Stimulated activated CD4-positive, alpha-beta T cell treated with anti-CD3 and anti-CD28 coated beads, TNF-alpha, amount 100 ng/mL, for 4 hours (primary cell): ENCODE measurements around the gene PLIN3.
A peak's percentile ranks its signal among the peaks of the same experiment; 100 is the strongest.
"Not testable (repeated sequence)": the region's sequence is repeated elsewhere in the genome, so short reads cannot be mapped to it uniquely, and the experiment has no call there.

ENCODE experiments used
- DNase-seq, 3 experiments: peaks; one replicate each; pipeline ENCODE4 v3.0.0-alpha.2; 2020; ENCODE audit warnings: low read depth in 3 of 3

Gene PLIN3

DNA sequence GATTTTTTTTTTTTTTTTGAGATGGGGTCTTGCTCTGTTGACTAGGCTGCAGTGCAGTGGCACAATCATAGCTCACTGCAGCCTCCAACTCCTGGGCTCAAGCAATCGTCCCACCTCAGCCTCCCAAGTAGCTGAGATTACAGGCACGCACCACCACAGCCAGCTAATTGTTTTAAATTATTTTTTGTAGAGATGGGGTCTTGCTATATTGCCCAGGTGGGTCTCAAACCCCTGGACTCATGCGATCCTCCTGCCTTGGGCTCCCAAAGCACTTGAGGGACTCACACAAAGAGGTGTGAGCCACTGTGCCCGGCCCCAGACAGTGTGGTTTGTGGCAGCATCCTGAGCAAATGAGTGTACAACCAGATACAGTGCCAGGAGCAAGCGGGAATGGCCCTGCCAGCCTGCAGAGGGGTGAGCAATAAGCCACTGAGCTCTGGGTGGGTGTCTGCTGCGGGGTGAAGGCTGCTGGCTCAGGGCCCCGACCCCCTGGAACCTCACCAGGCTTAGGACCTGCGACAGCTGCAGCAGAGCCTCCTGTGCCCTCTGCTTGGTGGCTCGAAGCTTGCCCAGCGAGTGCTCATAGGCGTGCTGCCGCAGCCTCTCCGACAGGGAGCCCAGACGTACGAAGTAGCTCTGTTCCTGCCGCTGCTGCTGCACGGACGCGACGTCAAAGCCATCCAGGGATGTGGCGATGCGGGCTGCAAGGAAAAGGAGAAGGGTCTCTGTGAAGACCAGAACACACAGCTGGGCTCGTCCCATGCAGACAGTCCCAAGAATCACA, 20.1 kb downstream of the PLIN3 start:
- DNase-seq = no peak

GRCh38 chr19:4845975-4846374, 21.5 kb downstream of the PLIN3 start:
- not testable (repeated sequence) for DNase-seq

GRCh38 chr19:4844348-4845179, 22.9 kb downstream of the PLIN3 start:
- DNase-seq = no peak

GRCh38 chr19:4843647-4843965, 23.9 kb downstream of the PLIN3 start:
- DNase-seq = no peak

DNA sequence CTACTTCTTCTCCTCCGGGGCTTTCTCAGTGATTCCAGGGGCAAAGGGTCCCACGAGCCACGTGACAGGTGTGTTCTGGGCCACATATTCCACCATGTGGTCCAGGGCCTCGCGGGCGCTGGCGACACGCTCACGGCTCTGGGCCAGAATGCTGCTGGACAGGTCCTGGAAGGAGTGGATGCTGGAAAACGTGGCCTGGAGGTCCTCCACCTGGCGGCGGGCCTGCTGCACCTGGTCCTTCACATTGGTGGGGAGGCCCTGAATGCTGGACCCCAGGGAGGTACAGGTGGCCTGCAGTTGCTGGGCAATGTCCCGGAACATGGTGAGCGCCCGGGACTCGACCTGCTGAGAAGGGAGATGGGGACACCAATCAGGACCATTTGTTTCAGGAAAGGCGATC, 28.3 kb downstream of the PLIN3 start:
- no peak for DNase-seq

- no peak for DNase-seq
Observed at GRCh38 chr19:4832776-4833175, 34.7 kb downstream of the PLIN3 start.

DNA sequence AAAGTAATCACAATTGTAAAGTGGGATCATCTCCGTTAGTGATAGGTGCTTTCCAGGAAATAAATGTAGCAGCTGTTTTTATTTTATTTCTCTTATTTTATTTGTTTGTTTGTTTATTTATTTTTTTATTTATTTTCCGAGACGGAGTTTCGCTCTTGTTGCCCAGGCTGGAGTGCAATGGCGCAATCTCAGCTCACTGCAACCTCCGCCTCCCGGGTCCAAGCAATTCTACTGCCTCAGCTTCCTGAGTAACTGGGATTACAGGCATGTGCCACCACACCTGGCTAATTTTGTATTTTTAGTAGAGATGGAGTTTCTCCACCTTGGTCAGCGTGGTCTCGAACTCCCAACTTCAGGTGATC, 35.5 kb downstream of the PLIN3 start:
- DNase-seq = not testable (repeated sequence)

DNA sequence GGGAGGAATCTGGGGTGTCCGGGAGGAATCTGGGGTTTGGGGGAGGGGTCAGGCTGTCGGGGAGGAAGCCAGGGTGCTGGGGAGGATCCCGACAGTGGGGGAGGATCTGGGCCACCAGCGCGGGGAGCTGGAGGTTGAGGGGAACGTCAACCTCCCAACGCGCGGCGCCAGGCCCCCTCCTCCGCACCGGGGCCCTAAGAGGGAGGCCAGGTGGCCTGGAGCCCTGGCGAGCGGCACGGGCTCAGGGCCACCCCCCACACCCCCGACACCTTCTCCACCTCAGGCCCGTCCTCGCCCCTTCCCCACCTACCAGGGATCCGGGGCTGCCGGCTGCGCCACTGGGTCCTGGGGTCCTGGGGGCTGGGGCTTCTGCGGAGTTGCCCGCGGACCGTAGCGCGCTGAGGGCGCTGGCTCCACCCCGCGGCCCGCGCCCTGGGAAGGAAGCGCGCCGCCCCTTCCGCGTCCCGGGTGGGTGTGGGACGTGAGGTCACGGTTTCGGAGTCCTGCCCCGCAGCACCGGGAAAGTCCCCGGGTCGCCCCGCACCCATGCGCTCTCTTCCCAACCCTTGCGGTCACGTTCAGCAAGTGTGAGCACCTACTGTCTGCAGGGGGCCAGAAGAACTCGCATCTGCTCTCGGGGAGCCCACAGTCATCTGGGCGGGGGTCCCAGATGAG, 36.0 kb downstream of the PLIN3 start, which contains the start of gene TICAM1:
Gene TICAM1, minus strand, starts transcription at position 409 of the 675 bp plus-strand sequence. CDS start 13,335 bp downstream, outside the sequence.
- DNase-seq = peak; percentile 61 to 77 (median 69)

GRCh38 chr19:4830768-4831265, 36.6 kb downstream of the PLIN3 start:
- no peak for DNase-seq

- DNase-seq = no peak
Observed at GRCh38 chr19:4830332-4830731, 37.1 kb downstream of the PLIN3 start.

DNA sequence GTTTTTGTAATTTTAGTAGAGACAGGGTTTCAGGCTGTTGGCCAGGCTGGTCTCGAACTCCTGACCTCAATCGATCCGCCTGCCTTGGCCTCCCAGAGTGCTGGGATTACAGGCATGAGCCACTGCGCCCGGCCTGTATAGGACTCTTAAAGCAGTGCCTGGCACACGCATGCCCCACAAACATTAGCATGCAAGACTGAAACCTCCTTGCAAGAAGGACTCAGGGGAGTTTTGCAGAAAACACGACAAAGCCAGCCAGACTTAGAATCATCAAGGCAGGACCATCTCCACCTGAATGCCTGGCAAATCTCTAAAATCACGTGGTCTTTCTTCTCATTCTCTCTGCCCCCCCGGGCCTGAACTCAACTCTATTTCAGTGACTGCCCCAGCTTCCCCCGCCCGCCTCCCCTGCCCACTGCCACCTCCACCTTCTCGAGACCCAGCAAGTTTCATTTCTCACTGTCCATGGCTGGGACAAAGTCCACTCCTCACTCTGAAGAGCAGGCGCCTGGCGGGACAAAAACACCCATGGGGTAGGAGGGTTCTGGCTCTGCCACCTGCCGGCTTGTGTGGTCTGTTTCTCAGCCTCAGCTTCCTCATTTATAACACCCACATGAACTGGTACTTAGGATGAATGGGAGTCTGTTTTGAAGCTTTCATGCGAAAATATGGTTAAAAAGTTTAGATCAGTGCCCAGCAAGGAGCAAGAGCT, 38.3 kb downstream of the PLIN3 start:
- DNase-seq = no peak

DNA sequence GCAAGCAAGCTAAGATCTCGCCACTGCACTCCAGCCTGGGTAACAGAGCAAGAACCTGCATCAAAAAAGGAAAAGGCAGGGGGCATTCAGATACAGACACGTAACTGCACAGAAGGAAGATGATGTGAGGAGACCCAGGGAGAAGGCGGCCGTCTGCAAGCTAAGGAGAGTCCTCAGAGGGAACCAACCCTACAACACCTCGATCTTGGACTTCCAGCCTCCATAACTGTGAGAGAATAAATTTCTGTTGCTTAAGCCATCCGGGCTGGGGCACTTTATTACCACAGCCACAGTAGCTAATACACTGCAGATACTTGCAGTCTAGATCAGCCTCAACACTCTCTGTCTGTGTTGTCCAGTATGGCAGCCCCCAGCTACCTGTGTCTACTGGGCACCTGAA, 43.9 kb downstream of the PLIN3 start:
- DNase-seq = no peak

GRCh38 chr19:4822354-4822753, 45.1 kb downstream of the PLIN3 start:
- not testable (repeated sequence) for DNase-seq

DNA sequence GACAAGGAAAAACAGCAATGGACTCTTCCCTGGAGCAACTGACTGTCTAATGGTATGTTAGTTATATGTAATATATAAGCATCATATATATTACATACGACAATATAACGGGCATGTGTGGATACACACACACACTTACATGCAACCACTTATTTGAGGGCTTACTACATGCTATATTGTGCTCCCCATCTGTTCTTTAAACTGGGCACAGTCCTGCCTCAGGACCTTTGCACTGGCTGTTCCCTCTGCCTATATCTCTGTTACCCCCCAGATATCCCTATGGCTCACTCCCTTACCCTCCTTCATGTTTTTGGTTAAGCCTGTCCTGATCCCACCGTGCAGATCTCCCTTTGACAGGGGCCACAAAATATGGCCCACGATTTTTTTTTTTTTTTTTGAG, 46.2 kb downstream of the PLIN3 start:
- no peak for DNase-seq

DNA sequence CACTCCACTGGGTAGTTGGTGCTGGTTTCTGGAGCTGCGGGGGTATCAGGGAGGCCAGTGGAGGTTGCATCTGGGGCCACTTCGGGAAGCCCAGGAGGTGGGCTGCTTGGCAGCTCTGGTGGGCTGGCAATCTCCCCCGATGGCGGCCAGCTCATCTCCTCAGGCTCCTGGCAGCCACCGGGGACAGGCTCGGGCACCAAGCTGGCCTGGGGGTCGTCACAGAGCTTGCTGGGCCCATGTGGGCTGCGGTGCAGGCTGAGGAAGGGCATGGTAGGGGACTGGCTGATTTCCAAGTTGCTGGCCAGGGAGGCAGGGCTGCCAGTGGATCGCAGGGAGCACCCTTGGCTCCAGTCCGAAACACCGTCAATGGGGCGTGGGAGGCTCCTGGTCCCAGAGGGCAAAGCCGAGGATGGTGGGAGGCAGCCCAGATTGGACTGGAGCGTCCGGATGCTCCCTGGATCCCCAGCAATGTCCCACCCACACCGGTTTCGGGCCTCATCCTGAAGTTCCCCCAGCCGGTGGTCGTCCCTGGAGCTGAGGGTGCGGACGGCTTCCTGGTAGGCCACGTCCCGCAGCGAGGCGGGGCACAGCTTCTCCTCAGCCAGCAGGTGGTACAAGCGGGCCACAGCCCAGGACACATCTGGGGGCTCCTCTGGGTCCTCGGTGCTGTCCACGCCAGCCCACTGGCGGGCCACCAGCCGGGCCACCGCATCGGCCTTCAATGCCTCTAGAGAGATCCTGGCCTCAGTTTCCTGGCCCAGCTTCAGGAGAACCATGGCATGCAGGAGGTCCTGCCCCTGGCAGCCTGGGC, 49.8 kb downstream of the PLIN3 start:
- no peak for DNase-seq

GRCh38 chr19:4816950-4817278, 50.6 kb downstream of the PLIN3 start:
- DNase-seq = no peak

DNA sequence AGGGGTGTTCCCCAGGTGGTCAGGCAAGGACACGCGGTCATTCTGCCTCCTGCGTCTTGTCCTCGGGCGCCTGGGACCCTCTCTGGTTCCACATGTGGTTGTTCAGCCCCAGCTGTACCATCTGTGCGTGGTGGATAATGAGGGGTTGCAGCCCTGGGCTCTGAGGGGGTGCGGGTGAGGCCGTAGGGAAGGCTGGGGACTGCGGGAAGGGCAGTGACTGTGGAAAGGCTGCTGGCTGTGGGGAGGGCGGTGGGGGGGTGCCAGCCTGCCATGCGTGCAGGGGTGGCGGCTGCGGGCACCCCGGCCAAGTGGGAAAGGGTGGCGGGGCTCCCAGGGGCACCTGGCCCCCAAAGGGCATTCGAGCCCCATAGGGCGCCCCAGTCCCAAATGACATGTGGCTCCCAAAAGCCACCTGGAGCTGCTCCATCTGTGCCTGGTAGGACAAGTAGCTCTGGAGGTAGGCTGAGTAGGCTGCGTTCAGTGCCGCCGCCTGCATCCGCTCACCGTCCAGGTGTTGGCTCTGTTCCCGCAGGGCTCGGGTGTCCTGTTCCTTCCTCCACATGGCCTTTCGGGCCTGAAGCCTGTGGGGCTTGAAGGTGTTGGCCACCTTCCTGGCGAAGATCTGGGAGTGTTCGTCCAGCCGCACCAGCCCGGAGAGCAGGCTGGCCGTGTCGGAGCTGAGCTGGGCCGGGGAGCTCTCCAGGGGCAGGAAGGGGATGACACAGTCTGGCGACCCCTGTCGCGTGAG, 51.1 kb downstream of the PLIN3 start:
- no peak for DNase-seq

- peak; percentile 51 to 62 (median 61) for DNase-seq
Observed at GRCh38 chr19:4815426-4816201, 51.9 kb downstream of the PLIN3 start.

DNA sequence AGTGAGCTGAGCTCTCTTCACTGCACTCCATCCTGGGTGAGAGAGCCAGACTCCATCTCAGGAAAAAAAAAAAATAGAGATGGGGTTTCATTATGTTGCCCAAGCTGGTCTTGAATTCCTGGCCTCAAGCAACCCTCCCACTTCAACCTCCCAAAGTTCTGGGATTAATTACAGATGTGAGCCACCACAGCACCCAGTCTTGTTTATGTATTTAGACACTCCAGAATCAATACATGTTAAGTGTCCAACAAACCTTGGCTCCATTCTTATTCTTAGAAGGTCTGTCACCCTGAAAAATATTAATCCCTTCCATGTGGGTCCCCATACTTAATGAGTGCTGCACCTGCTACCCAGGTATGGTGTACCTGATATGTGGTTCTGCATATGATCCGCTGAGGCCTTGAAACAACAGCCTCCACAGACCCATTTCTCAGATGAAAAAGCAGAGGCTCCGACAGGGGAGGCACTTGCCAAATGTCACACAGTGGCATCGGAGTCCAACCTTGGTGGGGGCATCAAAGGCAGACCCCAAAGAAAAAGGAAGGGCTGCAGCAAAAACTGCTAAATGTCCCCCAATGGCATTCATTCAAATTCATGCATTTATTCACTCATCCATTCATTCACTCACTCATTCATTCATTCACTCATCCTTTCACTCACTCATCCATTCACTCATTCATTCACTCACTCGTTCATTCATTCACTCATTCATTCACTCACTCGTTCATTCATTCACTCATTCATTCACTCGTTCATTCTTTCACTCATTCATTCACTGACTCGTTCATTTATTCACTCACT, 52.6 kb downstream of the PLIN3 start:
- DNase-seq = no peak
